ENCODE results near the gene IGF2R.

Gene IGF2R

DNA sequence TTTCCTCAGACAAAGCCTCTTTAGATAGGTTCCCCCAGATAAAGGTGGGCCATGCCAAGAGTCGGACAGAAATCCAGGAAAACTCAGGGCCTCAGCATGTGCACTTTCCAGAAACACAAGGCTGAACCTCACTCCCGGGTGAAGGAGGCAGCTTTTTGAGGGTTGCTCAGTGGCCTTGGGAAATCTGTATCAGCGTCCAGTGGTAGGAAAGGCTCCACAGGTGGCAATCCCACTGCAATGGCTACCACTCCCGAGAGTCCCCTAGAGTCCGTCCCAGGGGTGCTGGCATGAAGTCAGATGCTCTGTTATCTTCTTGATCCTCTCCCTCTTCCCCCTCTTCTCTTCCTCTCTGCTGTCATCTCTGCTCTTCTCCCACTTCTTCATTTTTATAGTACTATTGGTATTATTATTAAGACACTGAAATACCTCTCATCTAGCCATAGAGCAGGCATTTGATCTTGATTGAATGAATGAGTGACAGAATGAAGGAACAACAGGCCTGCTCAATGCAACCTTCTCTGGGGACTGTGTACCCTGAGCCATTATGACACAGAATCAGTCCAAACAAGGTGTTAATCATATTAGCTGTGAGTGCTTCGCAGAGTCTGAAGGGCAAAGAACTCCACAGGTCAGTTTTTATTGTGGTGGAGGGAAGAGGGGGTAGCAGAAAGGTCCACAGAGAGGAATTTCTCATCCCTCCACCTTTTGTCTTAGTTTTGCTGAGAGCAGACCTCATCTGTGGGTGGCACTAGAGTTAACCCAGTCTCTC lies 166.1 kb downstream of the IGF2R start:
- Histone ChIP-seq H3K27ac (no peak overlapping the region), H3K9ac (no peak overlapping the region), H3K9me3 (ENCODE audit: control insufficient read depth, low read length) (no peaks in the 10 kb centered on the region), H3K4me3 (ENCODE audit: low read depth, low read length) (no peak overlapping the region), H3K79me2 (no peaks in the 10 kb centered on the region), H2AFZ (no peak overlapping the region), H3K4me1 (no peaks in the 10 kb centered on the region), H3K4me2 (ENCODE audit: low read length) (no peak overlapping the region), H3K27me3 (ENCODE audit: control insufficient read depth, insufficient read depth, low read length) (no peaks in the 10 kb centered on the region), H3K36me3 (ENCODE audit: control insufficient read depth, insufficient read depth, low read length) (no peaks in the 10 kb centered on the region)
- TF ChIP-seq CTCF (IDR thresholded peaks at IDR 0.05) = no peak

GRCh38 chr6:160135907-160136655 lies 167.2 kb downstream of the IGF2R start:
- Histone ChIP-seq H3K79me2 (no peaks in the 10 kb centered on the region), H3K4me3 (ENCODE audit: low read depth, low read length) (no peak overlapping the region), H3K27ac (no peak overlapping the region), H2AFZ (no peak overlapping the region), H3K27me3 (ENCODE audit: control insufficient read depth, insufficient read depth, low read length) (no peaks in the 10 kb centered on the region), H3K9me3 (ENCODE audit: control insufficient read depth, low read length) (no peaks in the 10 kb centered on the region), H3K36me3 (ENCODE audit: control insufficient read depth, insufficient read depth, low read length) (no peaks in the 10 kb centered on the region), H3K4me1 (no peaks in the 10 kb centered on the region), H3K4me2 (ENCODE audit: low read length) (no peak overlapping the region), H3K9ac (no peak overlapping the region)
- no peak for TF ChIP-seq CTCF (IDR thresholded peaks at IDR 0.05)

DNA sequence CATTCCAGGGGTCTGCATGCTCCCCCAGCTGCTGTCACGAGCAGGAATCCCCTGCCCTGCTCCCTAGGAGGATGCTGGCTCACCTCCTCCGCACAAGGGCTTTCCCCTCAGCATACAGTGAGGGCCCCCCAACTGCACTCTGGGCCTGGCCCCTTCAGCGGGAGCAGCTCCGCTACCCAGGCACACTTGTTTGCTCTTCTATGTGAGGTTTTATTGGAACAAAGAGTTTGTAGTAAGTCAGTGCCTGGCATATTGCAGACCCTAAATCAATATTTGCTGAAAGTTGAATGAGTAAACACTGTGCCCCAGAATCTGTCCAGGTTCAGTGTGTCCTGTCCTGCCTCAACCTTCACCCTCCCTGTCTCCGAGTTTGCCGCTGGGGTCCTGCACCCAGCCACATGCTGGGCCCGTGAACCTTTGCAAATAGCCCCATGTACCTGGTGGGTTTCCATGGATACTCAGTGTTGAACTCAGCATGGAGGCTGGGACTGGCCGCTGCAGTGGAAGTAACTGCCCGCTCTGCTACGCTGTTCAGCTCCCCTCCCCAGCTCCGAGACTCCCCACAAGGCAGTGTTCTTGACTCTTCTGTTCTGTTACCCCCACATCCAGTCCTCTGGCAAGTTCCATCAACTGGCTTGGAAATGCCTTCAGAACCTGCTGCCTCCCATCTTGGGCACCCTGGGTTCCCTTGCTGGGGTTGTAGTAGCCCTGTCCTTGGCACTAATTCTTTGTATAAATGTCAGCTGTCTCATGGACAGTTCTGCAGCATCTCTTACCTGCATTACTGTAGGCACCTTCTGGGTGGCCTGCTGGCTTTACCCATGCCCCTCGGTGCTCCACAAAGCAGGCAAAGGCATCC lies 168.5 kb downstream of the IGF2R start:
- no peaks in the 10 kb centered on the region for H3K27me3 ChIP-seq (ENCODE audit: control insufficient read depth, insufficient read depth, low read length)

More for the DNA sequence above, 168.5 kb downstream of the IGF2R start:
- no peaks in the 10 kb centered on the region for H3K9me3 ChIP-seq (ENCODE audit: control insufficient read depth, low read length)
- no peak overlapping the region for H3K9ac ChIP-seq
- no peak overlapping the region for H3K4me2 ChIP-seq (ENCODE audit: low read length)
- H3K4me3 ChIP-seq (ENCODE audit: low read depth, low read length) = no peak overlapping the region
- H2AFZ ChIP-seq = no peak overlapping the region
- no peak for TF ChIP-seq CTCF (IDR thresholded peaks at IDR 0.05)
- H3K27ac ChIP-seq = no peak overlapping the region
- H3K79me2 ChIP-seq = no peaks in the 10 kb centered on the region
- H3K4me1 ChIP-seq = no peaks in the 10 kb centered on the region
- H3K36me3 ChIP-seq (ENCODE audit: control insufficient read depth, insufficient read depth, low read length) = no peaks in the 10 kb centered on the region

All from parathyroid adenoma (tissue), 2 donors.